ENCODE measurements around the gene SASH1.

The SASH1 gene

DNA sequence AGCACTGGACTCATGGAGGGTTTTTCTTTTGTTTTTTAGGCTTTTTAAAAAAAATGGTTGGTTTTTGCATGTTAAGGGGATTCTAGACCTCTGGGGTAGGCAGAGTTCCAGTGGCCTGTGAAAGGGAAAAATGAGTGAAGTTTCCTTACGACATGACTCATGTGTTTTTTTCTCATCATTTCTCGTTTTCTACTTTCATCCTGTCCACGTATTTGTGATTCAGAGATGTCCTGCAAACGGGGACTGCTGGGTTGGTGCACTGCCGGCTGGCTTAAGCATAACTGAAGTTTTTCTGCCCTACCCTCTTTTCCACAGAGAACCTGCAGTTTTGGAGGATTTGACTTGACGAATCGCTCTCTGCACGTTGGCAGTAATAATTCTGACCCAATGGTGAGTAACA, 182.3 kb downstream of the SASH1 start:
- DNase-seq = peak; percentile 82

DNA sequence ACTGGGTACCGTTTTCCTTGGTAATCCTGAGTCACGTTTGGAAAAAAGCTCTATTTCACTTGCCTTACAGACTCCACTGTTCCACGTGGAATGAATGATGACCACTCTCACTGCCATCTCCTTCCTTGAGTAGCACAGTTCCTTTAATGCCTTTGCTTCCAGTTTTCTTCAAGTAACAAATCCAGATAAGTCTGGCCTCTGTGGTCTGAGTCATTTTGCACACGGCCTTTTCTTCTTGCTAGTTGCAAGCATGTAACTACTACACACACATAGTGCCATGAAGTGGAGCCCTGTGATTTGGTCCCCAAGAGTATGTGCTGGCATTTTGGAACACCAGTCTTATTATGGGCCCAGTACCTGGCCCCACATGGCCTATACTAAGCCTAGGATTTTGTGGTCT, 182.8 kb downstream of the SASH1 start:
- peak; percentile 76 for DNase-seq

DNA sequence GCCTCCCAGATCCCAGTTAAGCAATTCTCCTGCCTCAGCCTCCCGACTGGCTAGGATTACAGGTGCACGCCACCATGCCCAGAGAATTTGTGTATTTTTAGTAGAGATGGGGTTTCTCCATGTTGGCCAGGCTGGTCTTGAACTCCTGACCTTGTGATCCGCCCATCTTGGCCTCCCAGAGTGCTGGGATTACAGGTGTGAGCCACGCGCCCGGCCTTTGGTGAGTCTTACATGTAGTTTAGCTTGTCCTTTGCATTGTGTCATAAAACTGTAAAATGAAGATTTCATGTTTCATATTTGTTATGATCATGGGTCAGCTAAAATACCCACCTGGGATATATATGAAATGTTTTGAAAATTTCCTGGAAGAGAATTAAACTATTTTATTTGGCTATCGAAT, 183.5 kb downstream of the SASH1 start:
- no peak for DNase-seq

DNA sequence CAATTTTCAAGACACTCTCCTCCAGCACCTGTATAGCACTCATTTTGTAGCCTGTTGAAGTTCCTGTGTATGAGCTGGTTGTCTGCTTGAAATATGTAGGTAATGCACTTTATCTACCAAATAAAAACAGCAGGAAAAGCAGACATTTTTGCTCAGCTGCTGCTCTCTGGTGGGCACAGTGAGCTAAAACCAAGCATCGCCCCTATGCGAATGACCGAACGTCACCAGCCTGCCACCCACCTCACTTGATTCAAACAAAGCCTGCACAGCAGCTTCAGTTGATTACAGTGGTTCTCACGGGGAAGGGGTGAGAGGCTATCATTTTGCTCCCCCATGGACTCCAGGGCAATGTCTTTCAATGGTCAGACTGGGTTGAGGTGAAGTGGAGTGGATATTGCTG, 185.7 kb downstream of the SASH1 start:
- DNase-seq = peak; percentile 42

DNA sequence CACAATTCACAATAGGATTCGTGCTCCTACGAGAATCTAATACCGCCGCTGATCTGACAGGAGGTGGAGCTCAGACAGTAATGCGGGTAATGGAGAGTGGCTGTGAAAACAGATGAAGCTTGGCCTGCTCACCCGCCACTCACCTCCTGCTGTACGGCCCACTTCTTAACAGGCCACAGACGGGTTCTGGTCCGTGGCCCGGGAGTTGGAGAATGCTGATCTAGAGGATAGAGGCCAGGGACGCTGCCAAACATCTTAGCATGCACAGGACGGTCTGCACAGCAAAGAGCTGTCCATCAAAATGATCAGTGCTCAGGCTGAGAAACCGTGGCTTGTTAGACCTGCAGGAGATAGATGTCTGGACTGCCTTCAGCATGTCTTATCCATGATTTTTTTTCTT, 186.4 kb downstream of the SASH1 start:
- DNase-seq = no peak

DNA sequence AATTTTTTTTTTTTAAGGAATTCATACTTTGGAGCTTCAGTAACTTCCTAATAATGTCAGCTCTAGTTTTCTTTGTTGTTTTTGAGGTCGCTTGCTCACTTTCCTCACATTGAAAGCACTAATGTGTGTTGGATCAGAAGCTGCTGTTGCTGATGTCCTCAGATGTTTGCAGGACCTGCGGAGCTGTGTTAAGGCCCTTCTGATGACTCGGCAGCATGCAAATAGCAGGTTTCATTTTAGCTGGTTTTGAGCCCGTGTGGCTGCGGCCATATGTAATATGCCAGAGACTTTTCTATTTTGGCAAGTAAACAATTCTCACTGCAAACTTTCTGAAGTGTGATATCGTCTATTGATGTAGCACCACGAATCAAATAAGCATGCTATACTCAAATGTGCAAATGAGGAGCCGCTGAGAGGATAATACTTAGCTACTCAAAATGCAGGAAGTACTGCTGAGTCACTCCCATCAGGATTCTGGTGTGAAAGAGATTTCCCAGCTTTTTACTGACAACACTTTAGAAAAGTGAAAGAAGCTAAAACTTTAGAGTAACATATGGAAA, 187.8 kb downstream of the SASH1 start:
- DNase-seq = peak; percentile 96

DNA sequence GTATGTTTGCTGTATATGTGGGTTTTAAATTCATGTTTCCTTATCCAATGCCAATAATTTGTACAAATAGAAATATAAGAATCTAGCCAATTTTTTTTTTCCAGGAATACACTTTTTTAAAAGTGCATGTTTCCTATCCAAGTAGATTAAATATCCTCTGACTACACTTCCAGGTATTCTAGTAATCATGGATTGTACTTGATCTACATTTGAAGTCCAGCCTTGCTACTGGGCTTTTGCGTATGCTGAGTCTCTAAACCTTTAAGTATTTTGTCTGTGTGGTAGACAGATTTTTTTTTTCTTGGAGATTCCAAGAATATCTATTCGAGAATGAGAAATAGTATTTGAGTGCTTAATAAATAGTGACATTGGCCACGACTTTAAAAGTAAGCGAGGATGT, 188.3 kb downstream of the SASH1 start:
- peak; percentile 30 for DNase-seq

DNA sequence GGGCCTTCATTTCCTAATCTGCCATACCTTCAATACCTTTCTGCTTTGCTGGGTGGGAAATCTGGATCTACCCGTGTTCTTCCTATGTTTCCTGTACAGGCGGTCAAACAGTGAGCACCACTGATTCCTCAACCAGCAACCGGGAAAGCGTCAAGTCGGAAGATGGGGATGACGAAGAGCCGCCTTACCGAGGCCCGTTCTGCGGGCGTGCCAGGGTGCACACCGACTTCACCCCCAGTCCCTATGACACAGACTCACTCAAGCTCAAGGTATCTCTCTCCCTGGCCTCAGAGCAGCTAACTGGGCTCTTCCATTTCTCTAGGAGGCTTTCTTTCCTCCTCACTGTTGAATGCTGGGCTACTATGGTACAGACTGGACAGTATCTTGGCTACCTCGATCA, 190.1 kb downstream of the SASH1 start:
- no peak for DNase-seq

DNA sequence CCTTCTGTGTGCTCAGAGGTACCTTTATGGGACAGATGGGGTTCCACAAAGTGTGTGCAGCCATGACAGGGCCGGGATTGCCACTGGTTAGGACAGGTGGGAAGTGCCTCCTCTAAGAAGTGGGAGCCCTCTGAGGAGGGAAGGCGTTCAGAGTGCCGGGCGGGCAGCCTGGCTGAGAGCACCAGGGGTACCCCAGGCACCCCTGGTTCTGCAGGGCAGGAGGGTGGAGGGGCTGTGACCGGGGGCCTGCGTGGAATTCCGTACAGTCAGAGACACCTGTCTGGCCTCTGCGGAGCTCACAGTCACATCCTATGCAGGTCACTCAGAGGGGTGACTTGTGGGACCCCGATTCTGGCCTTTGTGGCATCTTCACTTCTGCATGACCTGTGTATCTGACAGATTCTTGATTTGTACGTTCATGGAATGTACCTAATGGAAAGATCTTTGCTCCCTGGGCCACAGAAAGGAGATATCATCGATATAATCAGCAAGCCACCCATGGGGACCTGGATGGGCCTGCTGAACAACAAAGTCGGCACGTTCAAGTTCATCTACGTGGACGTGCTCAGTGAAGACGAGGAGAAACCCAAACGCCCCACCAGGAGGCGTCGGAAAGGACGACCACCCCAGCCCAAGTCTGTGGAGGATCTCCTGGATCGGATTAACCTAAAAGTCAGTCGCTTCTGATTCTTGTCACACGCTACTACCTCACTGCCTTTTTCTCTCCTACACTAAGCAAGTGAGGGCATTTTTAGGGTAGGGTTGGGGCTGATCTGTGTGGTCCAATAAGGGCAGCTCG, 190.9 kb downstream of the SASH1 start:
- DNase-seq = no peak

DNA sequence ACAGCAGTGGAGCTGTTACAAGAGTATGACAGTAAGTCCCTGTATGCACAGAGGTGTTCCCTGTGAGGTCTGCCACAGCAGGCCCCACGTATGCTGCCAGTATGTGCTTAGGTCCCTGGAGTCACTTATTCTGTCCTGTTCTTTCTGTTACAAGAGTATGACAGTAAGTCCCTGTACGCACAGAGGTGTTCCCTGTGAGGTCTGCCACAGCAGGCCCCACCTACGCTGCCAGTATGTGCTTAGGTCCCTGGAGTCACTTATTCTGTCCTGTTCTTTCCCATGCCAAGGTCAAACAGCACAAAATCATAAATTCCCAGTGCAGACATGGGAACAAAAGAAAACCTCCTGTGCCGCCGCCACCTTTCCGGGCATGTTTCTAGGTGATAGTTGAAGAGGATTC, 192.2 kb downstream of the SASH1 start:
- no peak for DNase-seq

DNA sequence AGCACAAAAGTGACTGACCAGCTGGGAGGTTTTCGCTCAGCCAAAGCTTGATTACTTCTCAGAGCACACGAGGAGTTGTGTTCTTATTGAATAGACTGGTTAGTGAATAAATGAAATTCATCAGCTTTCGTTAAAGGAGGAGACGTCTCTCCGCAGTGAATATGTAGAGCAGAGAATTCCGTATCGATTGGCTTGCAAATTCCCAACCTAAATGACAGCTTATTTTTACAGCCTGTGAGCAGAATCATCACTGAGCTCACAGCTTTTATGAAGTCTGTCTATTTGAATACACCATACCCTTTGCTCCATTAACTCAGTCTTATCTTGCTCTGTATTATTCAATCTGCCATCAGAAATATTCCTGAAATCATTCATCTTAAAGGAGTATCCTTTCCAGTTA, 192.7 kb downstream of the SASH1 start:
- DNase-seq = no peak

DNA sequence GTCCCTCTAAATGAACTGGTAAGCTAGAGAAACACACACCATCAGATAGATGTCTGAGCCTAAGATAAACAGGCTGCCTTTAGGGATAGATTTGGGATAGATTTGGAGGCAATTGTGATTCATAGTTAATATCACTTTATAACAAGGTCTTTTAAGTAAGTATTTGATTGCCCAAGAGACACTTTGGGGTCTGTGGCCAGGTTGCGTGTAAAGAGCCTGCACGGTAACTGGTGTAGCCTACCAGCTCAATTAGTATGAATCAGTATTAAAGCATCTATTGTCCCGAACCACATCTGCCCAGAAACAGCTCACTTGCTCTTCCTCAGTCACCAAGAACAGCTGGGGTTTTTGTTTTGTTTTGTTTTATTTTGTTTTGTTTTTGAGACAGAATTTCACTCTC, 193.3 kb downstream of the SASH1 start:
- peak; percentile 77 for DNase-seq

DNA sequence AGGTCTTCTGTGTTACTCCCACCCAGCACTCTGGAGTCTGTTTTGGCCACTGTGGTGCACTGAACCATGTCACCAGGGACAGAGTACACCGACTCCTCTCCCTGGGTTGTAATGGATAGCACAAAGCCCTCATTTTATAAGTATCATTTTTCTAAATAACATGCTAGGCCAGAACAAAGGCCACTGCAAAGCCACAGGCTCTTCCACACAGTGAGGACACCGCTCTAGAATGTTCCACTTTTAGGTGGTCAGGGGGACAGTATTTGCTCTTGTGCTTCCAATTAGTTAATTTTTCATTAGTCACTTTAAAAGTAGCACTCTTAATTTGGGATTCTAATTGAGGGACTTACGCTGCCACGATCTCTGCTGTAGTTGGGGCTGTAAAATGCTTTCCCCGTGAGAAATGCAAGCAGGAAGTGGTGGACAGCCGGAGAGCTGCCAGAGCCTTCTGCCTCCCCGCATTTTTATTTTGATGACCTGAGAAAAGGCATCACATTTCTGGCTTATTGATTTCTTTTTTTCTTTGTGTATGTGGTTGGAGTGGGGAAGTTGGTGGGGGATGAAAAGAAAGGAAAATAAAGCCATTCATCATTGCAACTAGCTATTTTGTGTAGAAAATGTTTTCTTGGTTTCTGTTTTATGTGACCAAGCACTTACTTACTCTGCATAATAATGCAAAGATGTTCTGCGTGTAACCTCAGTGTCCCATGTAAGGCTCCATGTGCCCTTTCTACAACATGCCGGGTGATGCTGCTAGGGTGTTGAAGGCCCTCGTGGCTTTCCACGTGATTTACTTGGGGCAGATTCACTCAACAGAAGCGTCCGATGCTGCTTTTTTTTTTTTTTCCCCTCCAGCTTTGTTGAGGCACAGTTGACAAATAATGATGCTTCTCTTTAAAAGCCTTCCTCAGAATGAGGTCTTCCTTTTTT, 195.9 kb downstream of the SASH1 start:
- DNase-seq = peak; percentile 46

DNA sequence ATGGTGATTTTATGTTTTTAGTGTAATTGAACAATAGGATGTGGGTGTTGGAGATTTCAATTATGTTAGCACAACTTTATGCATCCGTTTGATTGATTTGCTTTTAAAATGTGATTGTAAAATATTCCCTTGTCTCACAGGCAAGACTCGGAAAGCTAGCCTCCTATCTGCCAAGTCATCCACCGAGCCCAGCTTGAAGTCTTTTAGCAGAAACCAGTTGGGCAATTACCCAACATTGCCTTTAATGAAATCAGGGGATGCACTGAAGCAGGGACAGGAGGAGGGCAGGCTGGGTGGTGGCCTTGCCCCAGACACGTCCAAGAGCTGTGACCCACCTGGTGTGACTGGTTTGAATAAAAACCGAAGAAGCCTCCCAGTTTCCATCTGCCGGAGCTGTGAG, 200.9 kb downstream of the SASH1 start:
- DNase-seq = no peak

DNA sequence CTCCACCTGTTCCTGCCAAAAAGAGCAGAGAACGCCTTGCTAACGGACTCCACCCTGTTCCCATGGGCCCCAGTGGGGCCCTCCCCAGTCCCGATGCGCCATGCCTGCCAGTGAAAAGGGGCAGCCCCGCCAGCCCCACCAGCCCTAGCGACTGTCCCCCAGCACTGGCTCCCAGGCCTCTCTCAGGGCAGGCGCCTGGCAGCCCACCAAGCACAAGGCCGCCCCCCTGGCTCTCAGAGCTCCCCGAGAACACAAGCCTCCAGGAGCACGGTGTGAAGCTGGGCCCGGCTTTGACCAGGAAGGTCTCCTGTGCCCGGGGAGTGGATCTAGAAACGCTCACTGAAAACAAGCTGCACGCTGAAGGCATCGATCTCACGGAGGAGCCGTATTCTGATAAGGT, 201.8 kb downstream of the SASH1 start:
- DNase-seq = no peak

DNA sequence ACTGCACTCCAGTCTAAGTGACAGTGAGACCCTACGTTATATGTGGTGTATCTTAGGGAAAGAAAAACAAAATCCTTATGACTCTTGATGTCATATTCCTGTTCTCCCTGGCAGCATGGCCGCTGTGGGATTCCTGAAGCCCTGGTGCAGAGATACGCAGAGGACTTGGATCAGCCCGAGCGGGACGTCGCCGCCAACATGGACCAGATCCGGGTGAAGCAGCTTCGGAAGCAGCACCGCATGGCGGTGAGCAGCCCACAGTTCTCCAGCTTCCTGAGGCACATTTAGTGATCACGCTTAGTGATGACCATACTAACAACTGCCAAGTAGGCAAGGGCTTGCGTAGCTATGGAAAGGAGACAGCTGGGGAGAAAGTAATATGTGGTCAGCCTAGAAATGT, 203.3 kb downstream of the SASH1 start:
- DNase-seq = no peak

DNA sequence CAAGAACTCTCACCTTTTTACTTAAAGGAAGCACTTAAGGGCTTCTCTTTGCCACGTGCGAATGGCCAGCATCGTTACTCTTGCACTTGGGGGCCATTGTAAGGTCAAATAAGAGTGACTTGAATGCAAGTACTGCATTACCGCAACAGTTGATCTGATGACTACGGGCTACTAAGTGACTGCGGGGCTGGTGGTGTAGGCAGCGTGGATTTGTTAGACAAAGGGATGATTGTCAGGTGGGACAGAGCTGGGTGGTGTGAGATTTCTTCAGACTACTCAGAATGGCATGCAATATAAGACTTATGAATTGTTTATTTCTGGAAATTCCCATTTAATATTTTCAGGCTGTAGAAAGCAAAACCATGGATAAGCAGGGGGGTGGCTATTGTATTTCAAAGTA, 204.5 kb downstream of the SASH1 start:
- no peak for DNase-seq

DNA sequence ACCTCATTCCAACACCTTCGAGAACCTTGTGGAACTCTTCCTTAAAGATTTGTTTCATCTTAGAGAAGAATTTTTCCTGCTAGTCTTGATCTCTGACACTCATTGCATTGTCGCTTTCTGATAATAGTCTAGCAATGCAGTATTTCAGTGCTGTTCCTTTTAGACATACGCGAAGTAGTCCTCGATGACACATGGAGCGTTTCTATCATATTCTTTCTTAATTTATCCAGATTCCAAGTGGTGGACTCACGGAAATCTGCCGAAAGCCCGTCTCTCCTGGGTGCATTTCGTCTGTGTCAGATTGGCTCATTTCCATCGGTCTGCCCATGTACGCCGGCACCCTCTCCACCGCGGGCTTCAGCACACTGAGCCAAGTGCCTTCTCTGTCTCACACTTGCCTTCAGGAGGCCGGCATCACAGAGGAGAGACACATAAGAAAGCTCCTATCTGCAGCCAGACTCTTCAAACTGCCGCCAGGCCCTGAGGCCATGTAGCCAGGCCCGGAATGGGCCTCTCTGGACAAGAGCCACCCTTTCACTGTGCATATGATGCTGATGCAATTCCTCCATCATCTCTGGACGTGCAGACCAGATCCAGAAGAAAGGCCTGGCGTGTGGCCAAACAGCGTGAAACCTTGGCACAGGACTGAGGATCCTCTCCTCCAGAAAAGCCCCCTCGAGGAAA, 205.6 kb downstream of the SASH1 start:
- peak; percentile 23 for DNase-seq

DNA sequence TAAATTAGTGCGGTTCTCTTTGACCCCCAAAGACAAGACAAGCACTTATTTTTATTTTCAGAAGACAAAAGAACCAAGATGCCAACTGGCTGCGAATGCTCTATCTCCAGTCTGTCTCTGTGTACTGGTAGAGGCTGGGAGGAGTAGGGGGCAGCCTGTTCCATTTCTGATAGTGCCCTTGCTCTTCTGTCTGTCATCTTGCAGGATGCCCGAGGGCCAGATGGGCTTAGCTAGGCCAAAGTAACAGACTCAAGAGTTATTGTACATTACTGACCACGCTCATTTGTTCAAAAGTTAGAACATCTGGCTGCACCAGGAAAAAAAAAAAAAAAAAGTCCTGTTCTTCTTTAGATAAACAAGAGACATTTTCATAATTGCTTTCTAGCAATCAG, 206.1 kb downstream of the SASH1 start:
- DNase-seq = no peak

DNA sequence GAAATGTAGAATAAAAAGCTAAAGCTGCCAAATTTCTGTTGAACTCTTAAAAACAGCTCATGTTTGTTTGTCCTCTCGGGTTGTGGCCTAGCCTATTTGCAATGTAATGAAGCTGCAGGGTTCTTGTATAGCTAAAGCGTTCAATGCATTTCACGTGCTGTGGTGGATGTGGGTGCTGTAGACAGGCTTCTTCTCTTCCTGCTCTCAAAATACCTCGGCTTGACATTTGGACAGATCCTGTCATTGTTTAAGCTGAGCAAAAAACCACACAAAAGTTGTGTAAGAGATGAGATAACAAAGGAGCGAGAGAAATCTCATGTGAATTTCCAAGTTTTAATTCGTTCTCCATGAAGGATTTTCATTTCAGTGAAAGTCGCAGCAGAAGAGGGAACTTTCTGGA, 207.9 kb downstream of the SASH1 start:
- no peak for DNase-seq

DNA sequence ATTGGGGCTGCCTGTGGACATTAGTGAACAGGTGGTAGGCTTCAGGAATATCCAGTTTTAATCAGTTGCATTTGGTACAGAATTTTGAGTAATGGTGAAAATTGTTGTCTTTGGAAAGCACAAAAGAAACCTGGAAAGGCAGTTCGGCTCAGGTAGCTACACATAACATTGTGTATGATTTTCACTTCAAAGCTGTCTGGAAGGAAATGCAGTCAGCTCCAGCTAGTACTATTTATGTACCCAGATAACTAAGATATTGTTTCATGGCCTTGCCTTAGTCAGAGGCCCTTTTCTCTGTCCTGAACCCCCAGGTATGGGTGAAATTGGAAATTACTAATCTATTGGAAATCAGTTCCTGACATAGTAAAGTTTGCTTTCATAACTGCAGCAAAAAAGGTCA, 208.6 kb downstream of the SASH1 start:
- DNase-seq = no peak

DNA sequence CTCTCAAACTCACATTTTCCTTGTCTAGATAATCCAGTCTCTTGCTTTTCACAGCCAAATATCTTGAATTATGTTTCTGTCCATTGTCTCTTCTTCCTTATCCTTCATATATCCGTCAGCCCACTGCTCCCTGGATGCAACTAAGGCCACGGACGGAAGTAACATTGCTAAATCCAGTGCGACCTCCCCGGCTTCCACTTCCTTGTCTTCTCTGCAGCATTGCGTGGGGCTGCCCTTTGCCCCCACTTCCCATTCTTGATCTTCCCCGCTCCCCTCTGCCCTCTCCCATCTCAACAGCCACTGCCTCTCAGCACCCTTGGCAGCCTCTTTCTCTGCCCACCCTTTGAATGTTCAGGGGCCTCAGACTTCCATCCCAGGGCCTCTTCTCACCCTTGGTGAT, 213.8 kb downstream of the SASH1 start:
- no peak for DNase-seq

DNA sequence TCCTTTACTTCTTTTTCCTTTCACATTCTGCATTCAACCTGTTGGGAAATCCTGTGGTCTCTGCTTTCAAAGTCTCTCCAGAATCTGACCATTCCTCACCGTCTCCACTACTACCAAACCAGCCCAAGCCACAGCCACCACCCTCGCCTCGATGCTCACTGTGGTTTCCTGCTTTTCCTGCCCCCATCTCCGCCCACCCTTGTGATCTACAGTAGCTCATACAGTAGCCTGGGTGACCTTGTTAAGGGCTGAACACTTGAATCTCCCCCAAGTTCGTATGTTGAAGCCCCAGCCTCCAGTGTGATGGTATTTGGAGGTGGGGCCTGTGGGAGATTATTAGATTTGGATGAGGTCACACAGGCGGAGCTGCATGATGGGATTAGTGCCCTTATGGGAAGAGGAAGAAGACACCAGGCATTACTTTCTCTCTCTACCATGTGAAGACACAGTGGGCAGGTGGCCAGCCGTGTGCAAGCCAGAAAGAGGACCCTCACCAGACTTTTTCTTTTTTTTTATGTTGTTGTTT, 215.2 kb downstream of the SASH1 start:
- DNase-seq = peak; percentile 24
